MM.1S (cell line): Measurements from ENCODE around the gene SLC29A1.

Source experiments
- DNase-seq: peaks from one replicate; pipeline ENCODE4 v3.0.0-alpha.2; 2015
- H2AFZ ChIP-seq: fragments of 300-600 bp; sonication (generic); 2 replicates; pipeline ENCODE4 v1.6.0; 2016; ENCODE audit warnings: antibody characterized with exemption, low read length
- H3F3A ChIP-seq: fragments of 300-600 bp; sonication (generic); 2 replicates; pipeline ENCODE4 v1.6.1; 2016; ENCODE audit warnings: mild to moderate bottlenecking, antibody characterized with exemption, low read length, moderate library complexity, mixed read lengths; ENCODE audit not compliant: insufficient read depth
- H3K27ac ChIP-seq: fragments of 300-600 bp; sonication (generic); 2 replicates; pipeline ENCODE4 v1.5.1; 2016; ENCODE audit warnings: mild to moderate bottlenecking, low read length
- H3K27me3 ChIP-seq: fragments of 300-600 bp; sonication (generic); replicated peaks from 2 replicates; pipeline ENCODE4 v1.6.0; 2016; ENCODE audit warnings: low read length; ENCODE audit not compliant: insufficient read depth
- H3K36me3 ChIP-seq: fragments of 300-600 bp; sonication (generic); replicated peaks from 2 replicates; pipeline ENCODE4 v1.6.1; 2016; ENCODE audit warnings: mild to moderate bottlenecking, low read length, mixed read lengths; ENCODE audit not compliant: insufficient read depth
- H3K4me1 ChIP-seq: fragments of 300-600 bp; sonication (generic); 2 replicates; pipeline ENCODE4 v1.6.1; 2016; ENCODE audit warnings: low read length, mixed read lengths
- H3K4me2 ChIP-seq: fragments of 300-600 bp; sonication (generic); 2 replicates; pipeline ENCODE4 v1.6.0; 2016; ENCODE audit warnings: low read depth, low read length
- H3K4me3 ChIP-seq: fragments of 300-600 bp; sonication (generic); 2 replicates; pipeline ENCODE4 v1.5.1; 2016; ENCODE audit warnings: low read length, mixed read lengths
- H3K79me2 ChIP-seq: fragments of 300-600 bp; sonication (generic); 2 replicates; pipeline ENCODE4 v1.6.1; 2016; ENCODE audit warnings: mixed run types, low read length, mixed read lengths
- H3K9ac ChIP-seq: fragments of 300-600 bp; sonication (generic); 2 replicates; pipeline ENCODE4 v1.6.1; 2016; ENCODE audit warnings: low read length, mixed read lengths
- H3K9me2 ChIP-seq: fragments of 300-600 bp; sonication (generic); replicated peaks from 2 replicates; pipeline ENCODE4 v1.6.1; 2016; ENCODE audit warnings: mild to moderate bottlenecking, low read length, mixed read lengths; ENCODE audit not compliant: insufficient read depth
- H3K9me3 ChIP-seq: fragments of 300-600 bp; sonication (generic); replicated peaks from 2 replicates; pipeline ENCODE4 v1.6.1; 2016; ENCODE audit warnings: mild to moderate bottlenecking, low read length, mixed read lengths; ENCODE audit not compliant: insufficient read depth
- H4K20me1 ChIP-seq: fragments of 300-600 bp; sonication (generic); 2 replicates; pipeline ENCODE4 v1.6.1; 2016; ENCODE audit warnings: mild to moderate bottlenecking, low read length, moderate library complexity, mixed read lengths; ENCODE audit not compliant: insufficient read depth
- CTCF ChIP-seq: fragments of 300-600 bp; sonication (generic); IDR thresholded peaks from 2 replicates; pipeline ENCODE4 v1.5.1; 2016; ENCODE audit warnings: antibody characterized with exemption, low read length, mixed read lengths
- EZH2 ChIP-seq: fragments of 300-600 bp; sonication (generic); optimal IDR thresholded peaks from 2 replicates; pipeline ENCODE3; 2017; ENCODE audit warnings: low read depth, mild to moderate bottlenecking, antibody characterized with exemption, low read length, mixed read lengths
- EZH2phosphoT487 ChIP-seq: fragments of 300-600 bp; sonication (generic); IDR thresholded peaks from 2 replicates; pipeline ENCODE4 v1.6.1; 2018; ENCODE audit warnings: antibody characterized with exemption, low read length

SLC29A1 gene

GRCh38 chr6:44177691-44178423 lies 45.5 kb upstream of the SLC29A1 start:
- Histone ChIP-seq H2AFZ (no peak overlapping the region), H3K36me3 (no peaks in the 10 kb centered on the region), H3K9me3 (no peaks in the 10 kb centered on the region), H4K20me1 (no peaks in the 10 kb centered on the region), H3K27me3 (no peaks in the 10 kb centered on the region; the same call in none of the 2 replicates), H3K9me2 (no peaks in the 10 kb centered on the region), H3K4me2 (no peak overlapping the region), H3K4me1 (no peaks in the 10 kb centered on the region), H3K9ac (no peak overlapping the region), H3K4me3 (no peak overlapping the region), H3K27ac (no peak overlapping the region), H3F3A (no peaks in the 10 kb centered on the region), H3K79me2 (no peaks in the 10 kb centered on the region)
- no peak for DNase-seq
- no peak for TF ChIP-seq CTCF
- no peak for TF ChIP-seq EZH2
- TF ChIP-seq EZH2phosphoT487: no peak

- no peak overlapping the region for H2AFZ ChIP-seq
- no peak overlapping the region for H3K27ac ChIP-seq
- no peaks in the 10 kb centered on the region for H4K20me1 ChIP-seq
- TF ChIP-seq CTCF (no peak), EZH2 (no peak), EZH2phosphoT487 (no peak)
- H3F3A ChIP-seq: no peaks in the 10 kb centered on the region
- H3K27me3 ChIP-seq: no peaks in the 10 kb centered on the region; the same call in none of the 2 replicates
- no peaks in the 10 kb centered on the region for H3K79me2 ChIP-seq
- no peak overlapping the region for H3K4me3 ChIP-seq
- no peaks in the 10 kb centered on the region for H3K36me3 ChIP-seq
- no peaks in the 10 kb centered on the region for H3K4me1 ChIP-seq
- no peak overlapping the region for H3K4me2 ChIP-seq
- no peak overlapping the region for H3K9ac ChIP-seq
- no peak for DNase-seq
- H3K9me2 ChIP-seq: no peaks in the 10 kb centered on the region
- no peaks in the 10 kb centered on the region for H3K9me3 ChIP-seq
These were observed 44.8 kb upstream of the SLC29A1 start for GRCh38 chr6:44178424-44179071.

- H3K4me2 ChIP-seq: no peak overlapping the region
- no peak for DNase-seq
- no peak overlapping the region for H2AFZ ChIP-seq
- no peaks in the 10 kb centered on the region for H3F3A ChIP-seq
- no peaks in the 10 kb centered on the region for H3K9me3 ChIP-seq
- H3K4me3 ChIP-seq: no peak overlapping the region
- no peaks in the 10 kb centered on the region for H3K9me2 ChIP-seq
- H3K27ac ChIP-seq: no peak overlapping the region
- H3K36me3 ChIP-seq: no peaks in the 10 kb centered on the region
- H3K79me2 ChIP-seq: no peaks in the 10 kb centered on the region
- no peaks in the 10 kb centered on the region; the same call in none of the 2 replicates for H3K27me3 ChIP-seq
- TF ChIP-seq EZH2phosphoT487 (no peak), CTCF (no peak), EZH2 (no peak)
- no peaks in the 10 kb centered on the region for H4K20me1 ChIP-seq
- H3K9ac ChIP-seq: no peak overlapping the region
- no peaks in the 10 kb centered on the region for H3K4me1 ChIP-seq
These were observed 44.3 kb upstream of the SLC29A1 start for GRCh38 chr6:44179072-44179536.
